Mucosa of descending colon (tissue), 3 donors: ENCODE results near the gene TMC5. TPM values are rescaled to one million over a fixed set of nuclear protein-coding genes. Genes with fewer than 3 reads are reported as not detected.
A peak's percentile ranks its signal among the peaks of the same experiment; 100 is the strongest.

Experiments used
- ATAC-seq: fragments of 200-7000 bp; cut with Tn5 transposase; one replicate; pipeline ENCODE4 v1.9.1; 2020; ENCODE audit warnings: mild to moderate bottlenecking, moderate library complexity
- DNase-seq, 3 donors: peaks; one replicate each; pipeline ENCODE4 v3.0.0-alpha.2; 2020
- H3K36me3 ChIP-seq: fragments of 200-600 bp; one replicate; pipeline ENCODE4 v1.8.0; 2021; ENCODE audit warnings: low read depth, mild to moderate bottlenecking
- H3K4me1 ChIP-seq: fragments of 200-600 bp; one replicate; pipeline ENCODE4 v1.8.0; 2021; ENCODE audit warnings: low read depth, mild to moderate bottlenecking
- H3K4me3 ChIP-seq: fragments of 200-600 bp; one replicate; pipeline ENCODE4 v1.8.0; 2021; ENCODE audit warnings: mild to moderate bottlenecking
- H3K9me3 ChIP-seq: fragments of 200-600 bp; one replicate; pipeline ENCODE4 v1.8.0; 2021; ENCODE audit warnings: mild to moderate bottlenecking
- intact Hi-C, 2 donors: fragments of 100-400 bp; cut with DNase I in 1 of 2; cut with micrococcal nuclease in 1 of 2; formaldehyde crosslinking; loops; one replicate each; pipeline versions ENCODE4 v1.11.0 to v1.11.1; 2022; cut with DNase I, micrococcal nuclease
- total RNA-seq, 3 donors: library from RNA; stranded (reverse); fragmentation: NEBNext Ultra II Directional in 2 of 3; extraction: Animal tissue kit (Norgen Biotek cat#: 25700) in 2 of 3; gene quantifications; one replicate each; pipeline versions ENCODE4 v1.2.1 to v1.2.4, GENCODE V29; 2021 to 2023
- TF ChIP-seq, protein P1 (sequence below): fragments of 200-600 bp; IDR thresholded peaks from one replicate; pipeline ENCODE4 v1.8.0; 2022; ENCODE audit warnings: antibody characterized with exemption, mild to moderate bottlenecking
- donor health status: DM: no; HTN: no; CAD: no; lungs with moderate emphysema.
- donor health status: DM: no; HTN: no; CAD: no.
- donor health status: DM: no; HTN: yes; CAD: no.

Gene TMC5
- total RNA-seq, 3 donors from 2014 or later = 73.4 to 147 (median 122) TPM

DNA sequence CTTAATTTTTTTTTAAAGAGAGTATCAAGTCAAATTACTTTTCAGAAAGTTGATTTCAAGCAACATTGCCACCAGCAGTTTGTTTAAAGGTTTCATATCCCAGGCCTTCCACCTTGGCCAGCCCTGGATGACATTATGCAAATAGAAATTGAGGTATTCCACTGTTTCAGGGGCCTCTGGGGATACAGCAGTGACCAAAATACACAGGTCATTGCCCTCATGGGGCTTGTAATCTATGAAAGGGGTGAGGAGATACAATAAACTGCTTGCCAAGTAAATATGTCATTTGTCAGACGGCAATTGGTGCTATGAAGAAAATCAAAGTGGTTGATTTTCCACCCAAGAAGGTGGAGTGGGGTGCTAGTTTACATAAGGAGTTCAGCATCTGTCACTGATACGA lies 37.8 kb upstream of the TMC5 start:
- intact Hi-C loops = no loop called here
- DNase-seq = no peak
- no peaks in the 10 kb centered on the region for H3K36me3 ChIP-seq
- no peak overlapping the region for H3K4me3 ChIP-seq
- H3K9me3 ChIP-seq = no peaks in the 10 kb centered on the region
- ATAC-seq = no peak
- TF ChIP-seq, protein P1, sequence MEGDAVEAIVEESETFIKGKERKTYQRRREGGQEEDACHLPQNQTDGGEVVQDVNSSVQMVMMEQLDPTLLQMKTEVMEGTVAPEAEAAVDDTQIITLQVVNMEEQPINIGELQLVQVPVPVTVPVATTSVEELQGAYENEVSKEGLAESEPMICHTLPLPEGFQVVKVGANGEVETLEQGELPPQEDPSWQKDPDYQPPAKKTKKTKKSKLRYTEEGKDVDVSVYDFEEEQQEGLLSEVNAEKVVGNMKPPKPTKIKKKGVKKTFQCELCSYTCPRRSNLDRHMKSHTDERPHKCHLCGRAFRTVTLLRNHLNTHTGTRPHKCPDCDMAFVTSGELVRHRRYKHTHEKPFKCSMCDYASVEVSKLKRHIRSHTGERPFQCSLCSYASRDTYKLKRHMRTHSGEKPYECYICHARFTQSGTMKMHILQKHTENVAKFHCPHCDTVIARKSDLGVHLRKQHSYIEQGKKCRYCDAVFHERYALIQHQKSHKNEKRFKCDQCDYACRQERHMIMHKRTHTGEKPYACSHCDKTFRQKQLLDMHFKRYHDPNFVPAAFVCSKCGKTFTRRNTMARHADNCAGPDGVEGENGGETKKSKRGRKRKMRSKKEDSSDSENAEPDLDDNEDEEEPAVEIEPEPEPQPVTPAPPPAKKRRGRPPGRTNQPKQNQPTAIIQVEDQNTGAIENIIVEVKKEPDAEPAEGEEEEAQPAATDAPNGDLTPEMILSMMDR = no peak
- no peaks in the 10 kb centered on the region for H3K4me1 ChIP-seq

DNA sequence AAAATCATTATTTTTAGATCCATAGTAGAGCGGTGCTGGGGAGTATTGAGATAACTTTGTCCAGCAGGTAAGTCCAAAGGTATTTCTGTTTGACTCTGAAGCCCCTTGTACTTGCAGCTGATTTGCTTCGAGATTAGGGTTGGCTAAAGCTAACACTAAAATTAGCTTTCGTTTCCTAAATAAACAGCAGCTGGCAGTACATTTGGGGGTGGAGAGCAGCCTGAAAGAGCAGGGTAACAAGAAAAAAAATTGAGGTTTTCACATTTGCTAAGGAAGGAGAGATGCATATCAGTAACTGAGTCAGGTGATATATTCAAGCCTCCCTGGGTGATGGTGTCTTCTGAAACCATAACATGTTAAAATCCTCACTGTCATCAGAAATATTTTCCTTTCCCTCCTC lies 37.4 kb upstream of the TMC5 start:
- no peak for ATAC-seq
- no peaks in the 10 kb centered on the region for H3K9me3 ChIP-seq
- no peak overlapping the region for H3K4me3 ChIP-seq
- TF ChIP-seq, protein P1 = no peak
- H3K36me3 ChIP-seq = no peaks in the 10 kb centered on the region
- no peak for DNase-seq
- intact Hi-C loops = no loop called here
- H3K4me1 ChIP-seq = no peaks in the 10 kb centered on the region

DNA sequence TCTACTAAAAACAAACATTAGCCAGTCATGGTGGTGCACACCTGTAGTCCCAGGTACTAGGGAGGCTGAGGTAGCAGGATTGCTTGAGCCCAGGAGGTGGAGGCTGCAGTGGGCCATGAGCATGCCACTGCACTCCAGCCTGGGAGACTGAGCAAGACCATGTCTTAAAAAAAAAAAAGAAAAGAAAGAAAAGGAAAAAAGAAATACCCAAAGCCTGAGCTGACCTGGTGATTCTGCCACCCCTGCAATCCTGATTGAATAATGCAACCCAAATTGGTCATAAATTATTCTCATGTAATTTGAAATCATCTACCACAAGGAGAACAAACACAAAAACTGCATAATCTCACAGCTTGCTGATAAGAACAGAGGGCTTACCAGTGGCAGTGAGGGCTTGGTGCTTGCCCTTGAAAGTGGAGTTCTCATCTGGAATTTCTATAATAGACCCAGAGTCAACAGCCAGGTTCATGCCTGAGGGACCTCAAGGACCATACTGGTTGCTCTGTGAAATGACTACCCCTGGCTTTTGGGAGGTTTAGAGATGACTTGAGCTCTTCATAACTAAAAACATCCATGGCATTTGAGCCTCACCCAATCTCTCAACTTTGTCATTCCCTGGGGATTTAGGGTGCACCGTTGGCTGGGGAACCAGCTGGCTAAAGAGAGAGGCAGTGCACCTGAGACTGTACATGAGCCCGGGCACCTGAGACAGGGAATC lies 35.4 kb upstream of the TMC5 start:
- Histone ChIP-seq H3K4me1 (no peaks in the 10 kb centered on the region), H3K9me3 (no peaks in the 10 kb centered on the region), H3K4me3 (no peak overlapping the region), H3K36me3 (no peaks in the 10 kb centered on the region)
- no peak for DNase-seq
- TF ChIP-seq, protein P1 = no peak
- ATAC-seq = peak; percentile 45
- intact Hi-C loops = no loop called here

GRCh38 chr16:19382887-19383816 lies 34.5 kb upstream of the TMC5 start:
- peak in 1 of 3 donors; percentile 50 for DNase-seq
- no peaks in the 10 kb centered on the region for H3K9me3 ChIP-seq
- ATAC-seq = no peak
- intact Hi-C loops = no loop called here
- H3K4me1 ChIP-seq = no peaks in the 10 kb centered on the region
- TF ChIP-seq, protein P1 = no peak
- no peak overlapping the region for H3K4me3 ChIP-seq
- no peaks in the 10 kb centered on the region for H3K36me3 ChIP-seq

DNA sequence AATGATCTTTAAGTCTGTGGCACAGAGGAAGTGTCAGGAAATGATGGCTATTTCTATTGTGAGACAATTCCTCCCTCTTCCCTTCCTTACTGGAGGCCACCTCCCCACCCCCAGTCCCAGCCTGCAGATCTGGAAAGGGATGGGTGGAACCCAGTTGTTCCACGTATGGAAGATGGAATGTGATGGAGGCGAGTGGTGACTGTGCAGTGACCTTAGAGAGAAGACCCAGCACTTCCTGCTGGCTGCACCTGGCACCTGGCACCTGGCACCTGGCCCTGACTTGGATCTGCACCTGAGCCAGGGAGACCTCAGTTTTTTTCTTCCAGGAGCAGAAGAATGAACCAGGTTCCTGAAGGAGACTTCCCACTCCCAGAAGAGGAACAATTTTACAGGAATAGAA lies 33.0 kb upstream of the TMC5 start:
- intact Hi-C loops = no loop called here
- TF ChIP-seq, protein P1 = no peak
- Histone ChIP-seq H3K4me3 (no peak overlapping the region), H3K36me3 (no peaks in the 10 kb centered on the region), H3K9me3 (no peaks in the 10 kb centered on the region), H3K4me1 (peaks cover 6% of the 10 kb centered on the region)
- ATAC-seq = peak; percentile 89
- DNase-seq = peak; percentile 63 to 82 (median 76)
